ENCODE results near the gene CHSY1. TPM values are rescaled to one million over a fixed set of nuclear protein-coding genes. Genes with fewer than 3 reads are reported as not detected.

Gene CHSY1
- total RNA-seq, 1 donor from 2014 or later, result 23.3 TPM

- no peak overlapping the region for H3K4me3 Mint-ChIP-seq
- Histone ChIP-seq H3K27me3 (no peaks in the 10 kb centered on the region), H3K4me2 (no peak overlapping the region), H3K9me3 (ENCODE audit: low read depth) (peaks cover 4% of the 10 kb centered on the region), H2AFZ (replicated peaks) (no peak overlapping the region), H3K4me3 (no peak overlapping the region), H4K20me1 (ENCODE audit: low read depth) (peaks cover 58% of the 10 kb centered on the region), H3K79me2 (ENCODE audit: low read depth) (peaks cover 97% of the 10 kb centered on the region), H3K36me3 (peaks cover 5% of the 10 kb centered on the region), H3K4me1 (no peaks in the 10 kb centered on the region), H3K27ac (no peak overlapping the region), H3K9ac (no peak overlapping the region), H3F3A (ENCODE audit: low read depth) (no peaks in the 10 kb centered on the region)
- H3K27me3 Mint-ChIP-seq (ENCODE audit: insufficient read depth, low read depth), result peaks cover 2% of the 10 kb centered on the region
- H3K27ac Mint-ChIP-seq, result no peak overlapping the region
- peaks cover 13% of the 10 kb centered on the region for H3K4me1 Mint-ChIP-seq
- H3K36me3 Mint-ChIP-seq, result peaks cover 54% of the 10 kb centered on the region
- peaks cover 19% of the 10 kb centered on the region for H3K9me3 Mint-ChIP-seq
- TF ChIP-seq CTCF (IDR thresholded peaks at IDR 0.05) (no peak), EZH2phosphoT487 (IDR thresholded peaks at IDR 0.05) (no peak), EZH2 (IDR thresholded peaks at IDR 0.05) (no peak)
- no peak for DNase-seq (ENCODE audit: low spot score)
These were observed 26.2 kb downstream of the CHSY1 start for GRCh38 chr15:101225658-101226057.

- Histone ChIP-seq H3F3A (ENCODE audit: low read depth) (no peaks in the 10 kb centered on the region), H3K27me3 (no peaks in the 10 kb centered on the region), H3K79me2 (ENCODE audit: low read depth) (peaks cover 97% of the 10 kb centered on the region), H3K27ac (no peak overlapping the region), H3K4me1 (no peaks in the 10 kb centered on the region), H3K4me2 (no peak overlapping the region), H3K36me3 (no peaks in the 10 kb centered on the region), H3K9ac (no peak overlapping the region), H4K20me1 (ENCODE audit: low read depth) (peaks cover 87% of the 10 kb centered on the region), H3K4me3 (no peak overlapping the region), H2AFZ (replicated peaks) (no peak overlapping the region), H3K9me3 (ENCODE audit: low read depth) (no peaks in the 10 kb centered on the region)
- Mint-ChIP-seq H3K4me1 (peaks cover 29% of the 10 kb centered on the region), H3K27ac (peak overlapping the region; percentile 2), H3K4me3 (no peak overlapping the region), H3K27me3 (ENCODE audit: insufficient read depth, low read depth) (peaks cover 5% of the 10 kb centered on the region), H3K9me3 (no peaks in the 10 kb centered on the region), H3K36me3 (peaks cover 45% of the 10 kb centered on the region)
- TF ChIP-seq EZH2 (IDR thresholded peaks at IDR 0.05), result no peak
- TF ChIP-seq CTCF (IDR thresholded peaks at IDR 0.05), result no peak
- no peak for TF ChIP-seq EZH2phosphoT487 (IDR thresholded peaks at IDR 0.05)
- no peak for DNase-seq (ENCODE audit: low spot score)
These were observed 29.9 kb downstream of the CHSY1 start for GRCh38 chr15:101221902-101222301.

- H3K4me1 Mint-ChIP-seq, result peaks cover 29% of the 10 kb centered on the region
- peaks cover 35% of the 10 kb centered on the region for H3K36me3 Mint-ChIP-seq
- Histone ChIP-seq H2AFZ (replicated peaks) (no peak overlapping the region), H3K9ac (no peak overlapping the region), H3F3A (ENCODE audit: low read depth) (no peaks in the 10 kb centered on the region), H3K4me2 (no peak overlapping the region), H3K4me3 (no peak overlapping the region), H3K9me3 (ENCODE audit: low read depth) (no peaks in the 10 kb centered on the region), H3K27me3 (no peaks in the 10 kb centered on the region), H3K79me2 (ENCODE audit: low read depth) (peaks cover 97% of the 10 kb centered on the region), H3K4me1 (no peaks in the 10 kb centered on the region), H3K36me3 (no peaks in the 10 kb centered on the region), H3K27ac (no peak overlapping the region), H4K20me1 (ENCODE audit: low read depth) (peaks cover 93% of the 10 kb centered on the region)
- H3K27ac Mint-ChIP-seq, result no peak overlapping the region
- peaks cover 5% of the 10 kb centered on the region for H3K27me3 Mint-ChIP-seq (ENCODE audit: insufficient read depth, low read depth)
- H3K9me3 Mint-ChIP-seq, result no peaks in the 10 kb centered on the region
- no peak for DNase-seq (ENCODE audit: low spot score)
- H3K4me3 Mint-ChIP-seq, result no peak overlapping the region
- TF ChIP-seq EZH2phosphoT487 (IDR thresholded peaks at IDR 0.05), result no peak
- no peak for TF ChIP-seq CTCF (IDR thresholded peaks at IDR 0.05)
- TF ChIP-seq EZH2 (IDR thresholded peaks at IDR 0.05), result no peak
These were observed 31.8 kb downstream of the CHSY1 start for GRCh38 chr15:101220060-101220459.

Data from neural progenitor cell (in vitro differentiated cells).